HG03432 (cell line): ENCODE data around the gene KDM1A.

Experiments
- ATAC-seq: cut with Tn5 transposase; IDR thresholded peaks from one replicate; pipeline ENCODE4 v1.9.1; 2021; ENCODE audit warnings: mild to moderate bottlenecking, moderate library complexity; ENCODE audit not compliant: unreplicated experiment

Gene KDM1A

DNA sequence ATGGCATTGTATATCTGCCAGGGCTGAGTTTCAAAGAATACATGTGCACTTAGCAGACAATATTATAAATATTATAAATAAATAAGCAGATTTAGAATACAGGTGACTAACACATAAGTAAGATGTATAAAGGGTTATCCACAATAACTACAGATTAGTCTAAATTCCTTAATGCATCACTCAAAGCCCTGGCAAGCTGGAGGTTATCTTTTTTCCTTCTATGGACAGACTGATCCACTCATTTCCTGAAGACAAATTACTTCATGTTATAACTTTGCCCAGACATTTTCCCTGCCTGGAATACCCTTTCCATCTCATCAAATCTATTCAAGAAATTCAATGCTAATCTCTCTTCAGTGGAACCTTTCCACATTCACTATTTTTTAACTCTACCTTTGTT is 110.6 kb downstream of the KDM1A start:
- no peak for ATAC-seq

DNA sequence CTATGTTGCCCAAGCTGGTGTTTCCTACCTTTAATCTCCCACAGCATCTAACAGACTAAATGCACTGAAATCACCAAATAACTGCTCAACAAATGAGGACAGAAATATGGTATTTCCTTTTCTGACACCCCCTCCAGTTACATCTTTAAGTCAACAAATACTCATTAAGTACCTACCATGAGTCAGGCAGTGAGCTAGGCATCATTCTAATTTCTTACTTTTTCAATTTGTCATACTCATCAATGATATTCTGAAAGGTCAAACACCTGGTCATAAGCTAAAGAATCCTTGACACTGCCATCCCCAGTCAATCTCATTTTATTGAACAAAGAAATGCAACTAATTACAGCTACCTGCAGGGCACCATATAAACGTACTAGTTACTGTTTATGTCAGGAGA is 112.8 kb downstream of the KDM1A start:
- no peak for ATAC-seq
